ENCODE results near the gene TAS2R46.
"Not testable (repeated sequence)": the region's sequence is repeated elsewhere in the genome, so short reads cannot be mapped to it uniquely, and the experiment has no call there.

The TAS2R46 gene

DNA sequence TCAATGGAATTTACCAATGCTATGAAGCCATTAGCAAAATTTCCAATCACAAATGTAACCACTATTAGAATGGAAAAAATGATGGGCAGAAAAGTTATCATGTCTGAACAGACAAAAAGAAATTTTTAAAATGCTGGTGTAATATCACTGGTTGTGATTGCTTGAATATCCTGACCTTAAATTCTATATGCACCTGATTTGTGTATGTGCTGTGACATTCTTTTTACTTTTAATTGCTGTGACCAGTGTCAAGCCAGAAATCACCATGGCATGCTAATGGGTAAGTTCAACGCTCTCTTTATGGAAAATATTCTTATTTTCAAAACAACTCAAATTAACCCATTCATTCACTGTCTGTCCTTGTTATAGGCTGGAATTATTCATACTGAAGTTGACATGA, at the start of gene TAS2R46:
Gene TAS2R46, minus strand, starts transcription at position 101 of the 400 bp plus-strand sequence. Its CDS starts 0 bp downstream, at position 101.
- not testable (repeated sequence) for DNase-seq (ENCODE audit: low read depth in 3 of 3)

- DNase-seq (ENCODE audit: low read depth in 3 of 3): not testable (repeated sequence)
Measured at GRCh38 chr12:11111213-11111612, 49.1 kb upstream of the TAS2R46 start.

GRCh38 chr12:11108862-11109261, 46.8 kb upstream of the TAS2R46 start:
- no peak for DNase-seq (ENCODE audit: low read depth in 3 of 3)

DNA sequence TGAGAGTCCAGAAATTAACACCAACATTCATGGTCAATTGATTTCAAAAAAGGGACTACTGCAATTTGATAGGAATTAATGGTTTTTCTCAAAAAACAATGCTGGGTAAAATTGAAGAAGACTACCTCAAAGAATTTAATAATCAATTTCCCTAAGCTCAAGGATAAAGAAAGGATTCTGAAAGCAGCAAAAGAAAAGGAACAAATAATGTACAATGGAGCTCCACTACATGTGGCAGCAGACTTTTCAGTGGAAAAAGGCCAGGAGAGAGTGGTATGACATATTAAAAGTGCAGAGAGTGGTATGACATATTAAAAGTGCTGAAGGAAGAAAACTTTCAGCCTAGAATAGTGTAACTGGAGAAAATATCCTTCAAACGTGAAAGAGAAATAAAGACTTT, 45.6 kb upstream of the TAS2R46 start:
- DNase-seq (ENCODE audit: low read depth in 3 of 3): no peak

- DNase-seq (ENCODE audit: low read depth in 3 of 3): no peak
Measured at GRCh38 chr12:11106288-11106687, 44.2 kb upstream of the TAS2R46 start.

DNA sequence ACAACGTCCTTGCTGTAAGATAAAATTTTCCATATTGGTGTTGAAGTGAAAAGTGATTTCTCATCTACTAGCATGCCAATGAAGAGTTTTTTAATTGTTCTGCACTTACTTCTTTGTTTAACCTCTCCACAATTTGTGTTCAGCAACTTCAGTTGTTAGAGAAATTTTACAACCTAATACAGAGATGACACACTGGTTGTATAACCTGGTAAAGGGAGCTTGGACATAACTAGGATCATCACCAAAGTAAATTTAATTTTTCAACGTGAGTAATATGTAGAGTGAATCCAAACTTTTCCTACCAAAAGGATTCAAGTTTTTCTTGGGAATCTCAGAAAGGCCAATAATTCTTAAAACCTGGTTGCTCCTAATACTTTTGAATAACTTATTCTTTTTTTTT, 43.5 kb upstream of the TAS2R46 start:
- DNase-seq (ENCODE audit: low read depth in 3 of 3): no peak

DNA sequence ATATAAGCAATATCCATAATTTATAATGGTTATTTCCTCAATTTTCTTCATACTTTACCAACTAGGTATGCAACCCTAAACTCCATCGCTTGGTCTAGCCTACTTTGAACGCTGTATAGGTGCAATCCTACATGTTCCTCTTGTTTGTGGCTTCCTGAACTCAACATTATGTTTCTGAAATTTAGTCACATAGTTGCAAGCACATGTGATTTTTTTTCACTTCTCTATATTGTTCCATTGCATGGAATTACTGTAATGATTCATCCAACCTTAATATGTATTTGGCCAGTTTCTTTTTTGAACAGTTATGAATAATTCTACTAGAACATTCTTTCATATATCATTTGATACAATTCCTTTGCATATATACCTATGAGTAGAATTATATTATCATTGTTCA, 32.8 kb upstream of the TAS2R46 start:
- not testable (repeated sequence) for DNase-seq (ENCODE audit: low read depth in 3 of 3)

GRCh38 chr12:11092128-11092527, 30.0 kb upstream of the TAS2R46 start, which contains the start of gene TAS2R43:
TSS of gene TAS2R43 (minus strand) at chr12:11092313. CDS start at chr12:11092229, 84 bp downstream.
- DNase-seq (ENCODE audit: low read depth in 3 of 3): no peak

DNA sequence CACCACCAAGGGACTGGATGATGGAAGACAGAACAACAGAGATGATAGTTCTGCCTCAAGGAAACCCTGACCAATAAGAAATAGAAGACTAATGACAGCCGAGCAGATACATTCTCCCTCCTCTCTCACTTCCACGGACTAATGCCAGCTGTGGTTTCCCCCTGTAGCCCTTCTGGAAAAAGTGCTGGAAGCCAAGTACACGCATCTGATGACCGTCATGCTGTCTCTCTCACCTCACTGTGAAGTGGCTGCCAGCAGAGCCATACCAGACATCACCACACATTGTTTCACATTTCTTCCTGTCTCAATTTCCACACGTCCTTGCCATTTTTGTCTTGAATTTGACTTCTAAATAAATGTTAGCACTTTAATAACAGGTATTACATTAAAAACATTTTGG, 27.2 kb upstream of the TAS2R46 start:
- DNase-seq (ENCODE audit: low read depth in 3 of 3): no peak

DNA sequence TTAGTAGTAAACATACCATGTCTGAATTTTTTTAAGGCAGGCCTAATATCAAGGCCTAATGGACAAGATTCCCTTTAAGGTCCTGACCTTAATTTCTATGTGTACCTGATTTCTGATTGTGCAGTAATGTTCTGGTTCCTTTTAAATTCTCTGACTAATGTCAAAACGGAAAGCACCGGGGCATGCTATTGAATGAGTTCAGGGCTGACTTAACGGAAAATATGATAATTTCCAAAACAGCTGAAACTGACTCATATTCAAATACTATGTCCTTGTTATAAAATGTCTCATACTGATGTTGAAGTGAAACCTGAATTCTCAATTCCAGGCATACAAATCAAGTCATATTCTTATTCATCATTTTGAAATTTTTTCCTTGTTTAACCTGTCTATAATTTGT, 23.3 kb upstream of the TAS2R46 start:
- no peak for DNase-seq (ENCODE audit: low read depth in 3 of 3)

- no peak for DNase-seq (ENCODE audit: low read depth in 3 of 3)
Measured at GRCh38 chr12:11081987-11082386, 19.9 kb upstream of the TAS2R46 start.

- DNase-seq (ENCODE audit: low read depth in 3 of 3): no peak
Measured at GRCh38 chr12:11078246-11078645, 16.2 kb upstream of the TAS2R46 start.

DNA sequence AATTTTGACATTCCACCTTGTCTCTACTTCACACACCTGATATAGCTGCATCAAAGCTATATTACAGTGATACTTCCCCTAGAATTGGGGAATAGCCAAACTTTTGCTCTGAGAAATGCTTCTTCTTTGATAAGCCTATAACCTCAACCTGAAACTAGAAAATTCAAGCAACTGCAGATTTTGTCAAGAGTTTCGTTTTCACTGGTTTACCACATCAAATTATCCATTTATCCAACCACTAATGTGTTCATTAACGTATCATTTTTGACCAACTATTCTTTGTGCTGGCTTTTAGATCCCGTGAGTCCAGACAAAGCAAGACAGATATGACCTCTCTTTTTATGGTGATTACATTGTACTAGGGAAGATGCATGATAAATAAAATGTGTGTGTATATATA, 13.5 kb upstream of the TAS2R46 start:
- no peak for DNase-seq (ENCODE audit: low read depth in 3 of 3)

- no peak for DNase-seq (ENCODE audit: low read depth in 3 of 3)
Measured at GRCh38 chr12:11071414-11071813, 9.3 kb upstream of the TAS2R46 start.

- DNase-seq (ENCODE audit: low read depth in 3 of 3): no peak
Measured at GRCh38 chr12:11070999-11071398, 8.9 kb upstream of the TAS2R46 start.

GRCh38 chr12:11069854-11070365, 7.8 kb upstream of the TAS2R46 start:
- no peak for DNase-seq (ENCODE audit: low read depth in 3 of 3)

DNA sequence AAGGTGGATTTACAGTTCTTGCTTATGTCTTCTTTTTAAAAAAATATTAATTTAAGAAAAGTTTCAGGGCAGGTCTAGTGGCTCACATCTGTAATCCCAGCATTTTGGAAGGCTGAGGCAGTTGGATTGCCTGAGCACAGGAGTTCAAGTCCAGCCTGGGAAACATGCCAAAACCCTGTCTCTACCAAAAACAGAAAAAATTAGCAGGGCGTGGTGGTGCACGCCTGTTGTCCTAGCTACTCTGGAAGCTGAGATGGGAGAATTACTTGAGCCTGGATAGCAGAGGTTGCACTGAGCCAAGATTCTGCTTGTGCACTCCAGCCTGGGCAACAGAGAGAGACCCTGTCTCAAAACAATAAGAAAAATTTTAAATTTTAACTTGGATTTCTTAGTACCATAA, 5.4 kb upstream of the TAS2R46 start:
- no peak for DNase-seq (ENCODE audit: low read depth in 3 of 3)

GRCh38 chr12:11059784-11060183, 2.3 kb downstream of the TAS2R46 start:
- no peak for DNase-seq (ENCODE audit: low read depth in 3 of 3)

DNA sequence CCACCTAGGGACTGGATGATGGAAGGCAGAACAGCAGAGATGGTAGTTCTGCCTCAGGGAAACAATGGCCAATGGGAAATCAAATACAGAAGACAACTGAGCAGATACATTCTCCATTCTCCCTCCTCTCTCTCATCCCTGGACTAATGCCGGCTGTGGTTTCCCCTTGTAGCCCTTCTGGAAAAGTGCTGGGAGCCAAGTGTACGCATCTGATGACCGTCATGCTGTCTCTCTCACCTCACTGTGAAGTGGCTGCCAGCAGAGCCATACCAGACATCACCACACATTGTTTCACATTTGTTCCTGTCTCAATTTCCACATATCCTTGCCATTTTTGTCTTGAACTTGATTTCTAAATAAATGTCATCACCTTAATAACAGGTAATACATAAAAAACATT, 3.1 kb downstream of the TAS2R46 start:
- DNase-seq (ENCODE audit: low read depth in 3 of 3): no peak

DNA sequence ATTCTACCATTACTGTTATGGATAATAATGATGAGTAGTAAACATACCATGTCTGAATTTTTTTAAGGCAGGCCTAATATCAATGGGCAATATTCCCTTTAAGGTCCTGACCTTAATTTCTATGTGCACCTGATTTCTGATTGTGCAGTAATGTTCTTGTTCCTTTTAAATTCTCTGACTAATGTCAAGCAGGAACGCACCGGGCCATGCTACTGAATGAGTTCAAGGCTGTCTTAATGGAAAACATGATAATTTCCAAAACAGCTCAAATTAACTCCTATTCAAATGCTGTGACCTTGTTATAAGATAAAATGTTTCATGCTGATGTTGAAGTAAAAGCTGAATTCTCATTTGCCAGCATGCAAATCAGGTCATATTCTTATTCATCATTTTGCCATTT, 6.8 kb downstream of the TAS2R46 start:
- no peak for DNase-seq (ENCODE audit: low read depth in 3 of 3)

DNA sequence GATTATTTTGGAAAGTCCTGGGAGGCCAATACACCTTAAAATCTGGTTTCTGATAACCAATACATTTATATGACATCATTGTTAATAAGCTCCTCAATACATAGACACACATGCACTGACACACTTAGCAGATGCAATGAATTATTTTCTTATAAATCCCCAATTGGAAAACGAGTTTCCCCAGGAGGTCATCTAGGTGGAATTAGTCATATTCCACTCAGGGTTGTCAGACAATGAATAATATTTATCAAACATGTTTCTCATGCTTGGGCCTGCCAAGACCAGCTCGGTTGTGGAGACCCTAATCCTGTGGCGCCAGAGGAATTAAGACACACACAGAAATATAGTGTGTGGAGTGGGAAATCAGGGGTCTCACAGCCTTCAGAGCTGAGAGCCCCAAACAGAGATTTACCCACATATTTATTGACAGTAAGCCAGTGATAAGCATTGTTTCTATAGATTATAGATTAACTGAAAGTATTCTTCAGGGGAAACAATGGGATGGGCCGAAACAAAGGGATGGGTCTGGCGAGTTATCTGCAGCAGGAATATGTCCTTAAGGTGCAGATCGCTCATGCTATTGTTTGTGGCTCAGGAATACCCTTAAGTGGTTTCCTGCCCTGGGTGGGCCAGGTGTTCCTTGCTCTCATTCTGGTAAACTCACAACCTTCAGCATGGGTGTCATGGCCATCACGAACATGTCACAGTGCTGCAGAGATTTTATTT, 12.1 kb downstream of the TAS2R46 start:
- not testable (repeated sequence) for DNase-seq (ENCODE audit: low read depth in 3 of 3)

DNA sequence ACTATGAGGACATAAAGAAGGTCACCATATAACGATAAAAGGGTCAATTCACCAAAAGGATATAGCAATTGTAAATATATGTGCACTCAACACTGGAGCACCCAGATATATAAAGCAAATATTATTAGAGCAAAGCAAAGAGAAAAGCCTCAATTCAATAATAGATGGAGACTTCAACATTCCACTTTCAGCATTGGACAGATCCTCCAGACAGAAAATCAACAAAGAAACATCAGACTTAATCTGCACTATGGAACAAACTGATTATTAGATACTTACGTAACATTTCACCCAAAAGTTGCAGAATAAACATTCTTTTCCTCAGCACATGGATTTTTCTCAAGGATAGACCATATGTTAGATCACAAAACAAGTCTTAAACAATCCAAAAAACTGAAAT, 20.7 kb downstream of the TAS2R46 start:
- not testable (repeated sequence) for DNase-seq (ENCODE audit: low read depth in 3 of 3)

DNA sequence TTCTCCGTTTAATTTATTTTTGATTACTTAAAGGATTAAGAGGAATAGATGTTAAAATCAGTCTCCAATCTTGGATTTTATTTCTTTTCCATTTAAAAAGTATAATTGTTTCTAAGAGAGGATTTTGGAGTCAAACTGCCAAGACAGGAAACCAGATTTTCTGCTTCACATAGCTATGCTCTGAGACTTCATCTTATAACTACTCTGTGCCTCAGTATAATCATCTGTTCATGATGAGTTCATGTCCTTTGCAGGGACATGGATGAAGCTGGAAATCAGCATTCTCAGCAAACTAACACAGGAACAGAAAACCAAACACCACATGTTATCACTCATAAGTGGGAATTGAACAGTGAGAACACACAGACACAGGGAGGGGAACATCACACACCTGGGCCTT, 21.9 kb downstream of the TAS2R46 start:
- no peak for DNase-seq (ENCODE audit: low read depth in 3 of 3)

DNA sequence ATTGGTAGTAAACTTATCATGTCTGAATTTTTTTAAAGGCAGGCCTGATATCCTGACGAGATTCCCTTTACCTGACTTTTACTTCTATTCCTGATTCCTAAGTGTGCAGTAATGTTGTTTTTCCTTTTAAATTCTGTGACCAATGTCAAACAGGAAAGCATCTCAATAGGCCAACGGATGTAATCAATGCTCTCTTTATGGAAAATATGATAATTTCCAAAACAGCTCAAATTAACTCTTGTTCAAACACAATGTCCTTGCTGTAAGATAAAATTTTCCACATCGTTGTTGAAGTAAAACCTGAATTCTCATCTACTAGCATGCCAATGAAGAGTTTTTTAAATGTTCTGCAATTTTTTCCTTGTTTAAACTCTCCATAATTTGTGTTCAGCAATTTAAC, 22.9 kb downstream of the TAS2R46 start:
- DNase-seq (ENCODE audit: low read depth in 3 of 3): no peak

All from stimulated activated CD4-positive, alpha-beta T cell treated with anti-CD3 and anti-CD28 coated beads, TNF-alpha, amount 100 ng/mL, for 4 hours (primary cell).